ENCODE data around the gene GNG10. TPM values are rescaled to one million over a fixed set of nuclear protein-coding genes. Genes with fewer than 3 reads are reported as not detected.

Gene GNG10
- total RNA-seq, 1 experiment from 2014 or later, result 31.0 TPM

GRCh38 chr9:111691672-111692329 is 30.4 kb downstream of the GNG10 start:
- H3K9me3 Mint-ChIP-seq, result no peaks in the 10 kb centered on the region
- no peak overlapping the region for H3K9ac ChIP-seq (ENCODE audit: extremely low read depth, insufficient read length, low read length)
- H3K4me1 Mint-ChIP-seq, result peaks cover 4 to 5% of the 10 kb centered on the region in 2 experiments; a peak in 3 of 4 replicates
- no peaks in the 10 kb centered on the region for H3K79me1 ChIP-seq (ENCODE audit: insufficient read depth, low read depth, low read length, poor library complexity, severe bottlenecking)
- no peak overlapping the region for H4K5ac ChIP-seq (ENCODE audit: insufficient read length, low read depth, low read length)
- H2BK5ac ChIP-seq (ENCODE audit: insufficient read length, low read length), result no peak overlapping the region
- no peak overlapping the region for H4K8ac ChIP-seq (replicated peaks; ENCODE audit: insufficient read length, low read depth, low read length)
- H3K9me3 ChIP-seq (ENCODE audit: control insufficient read depth, low read depth, low read length), result no peaks in the 10 kb centered on the region
- no peaks in the 10 kb centered on the region for H3K27me3 ChIP-seq (ENCODE audit: insufficient read depth, low read length)
- H2BK20ac ChIP-seq (ENCODE audit: low read depth, low read length, poor library complexity, severe bottlenecking), result no peak overlapping the region
- H2AK5ac ChIP-seq (ENCODE audit: insufficient read length, low read length), result no peak overlapping the region
- H3K36me3 Mint-ChIP-seq (ENCODE audit: insufficient read depth in 1 of 3, low read depth in 3 of 3), result no peaks in the 10 kb centered on the region
- H4K20me1 ChIP-seq (ENCODE audit: control insufficient read depth, insufficient read depth, insufficient read length), result no peaks in the 10 kb centered on the region
- H3K79me2 ChIP-seq (ENCODE audit: insufficient read depth, low read length), result no peaks in the 10 kb centered on the region
- no peak overlapping the region for H3K27ac ChIP-seq (ENCODE audit: insufficient read length, low read depth, low read length)
- no peak overlapping the region for H3K4me2 ChIP-seq (ENCODE audit: insufficient read depth, insufficient read length, low read length)
- H3K4me1 ChIP-seq (ENCODE audit: insufficient read depth, low read length), result no peaks in the 10 kb centered on the region
- no peak overlapping the region for H3K4me3 Mint-ChIP-seq
- H3K27ac Mint-ChIP-seq, result no peak overlapping the region
- no peak for DNase-seq
- H3K27me3 Mint-ChIP-seq (ENCODE audit: low read depth), result no peaks in the 10 kb centered on the region
- no peak overlapping the region for H4K91ac ChIP-seq (ENCODE audit: insufficient read length, low read depth, low read length)
- no peak overlapping the region for H3K4ac ChIP-seq (ENCODE audit: low read depth, low read length)
- H3K14ac ChIP-seq (ENCODE audit: insufficient read depth, low read length), result no peak overlapping the region
- H2BK120ac ChIP-seq (ENCODE audit: low read depth, low read length, poor library complexity, severe bottlenecking), result no peak overlapping the region
- WGBS (ENCODE audit: extremely low coverage, insufficient read length, low lambda C conversion rate), result no CpG with 5 or more reads among the region's 5 CpGs
- H3T11ph ChIP-seq (ENCODE audit: low read length), result no peak overlapping the region
- H3K23me2 ChIP-seq (ENCODE audit: insufficient read length, low read depth, low read length, poor library complexity, severe bottlenecking), result no peaks in the 10 kb centered on the region
- no peak overlapping the region for H3K56ac ChIP-seq (ENCODE audit: insufficient read length, low read depth, low read length)
- no peak overlapping the region for H3K23ac ChIP-seq (ENCODE audit: insufficient read length, low read depth, low read length)
- H2BK15ac ChIP-seq (ENCODE audit: low read depth, low read length), result no peak overlapping the region
- no peak overlapping the region for H3K18ac ChIP-seq (ENCODE audit: insufficient read length, low read depth, low read length)
- H2AFZ ChIP-seq (ENCODE audit: low read length), result no peak overlapping the region
- peak; percentile 57 for TF ChIP-seq CTCF (conservative IDR thresholded peaks at IDR 0.05)
- no peak overlapping the region for H2BK12ac ChIP-seq (ENCODE audit: insufficient read length, low read depth, low read length)
